GM19438 (cell line): ENCODE measurements around the gene POLK.
"Not testable (repeated sequence)": the region's sequence is repeated elsewhere in the genome, so short reads cannot be mapped to it uniquely, and the experiment has no call there.

ENCODE experiments used
- ATAC-seq: cut with Tn5 transposase; IDR thresholded peaks from one replicate; pipeline ENCODE4 v1.9.1; 2021; ENCODE audit warnings: low read depth; ENCODE audit not compliant: unreplicated experiment

POLK gene

GRCh38 chr5:75511435-75512382 lies at the start of gene POLK, which contains the start of gene CERT1:
TSS of gene POLK (plus strand) at chr5:75511891.
TSS of gene CERT1 (minus strand) at chr5:75511629. CDS start at chr5:75511207, 422 bp downstream.
- peak; percentile 71 for ATAC-seq

GRCh38 chr5:75463726-75464125 lies 48.0 kb upstream of the POLK start:
- ATAC-seq = no peak

GRCh38 chr5:75465480-75465879 lies 46.2 kb upstream of the POLK start:
- no peak for ATAC-seq

- no peak for ATAC-seq
Observed at GRCh38 chr5:75466006-75466716, 45.5 kb upstream of the POLK start.

- ATAC-seq = no peak
Observed at GRCh38 chr5:75468593-75468992, 43.1 kb upstream of the POLK start.

GRCh38 chr5:75469017-75469416 lies 42.7 kb upstream of the POLK start:
- no peak for ATAC-seq

- ATAC-seq = no peak
Observed at GRCh38 chr5:75471193-75471592, 40.5 kb upstream of the POLK start.

GRCh38 chr5:75472973-75473372 lies 38.7 kb upstream of the POLK start:
- no peak for ATAC-seq

GRCh38 chr5:75473463-75473862 lies 38.2 kb upstream of the POLK start:
- no peak for ATAC-seq

GRCh38 chr5:75475364-75475763 lies 36.3 kb upstream of the POLK start:
- no peak for ATAC-seq

- ATAC-seq = no peak
Observed at GRCh38 chr5:75481024-75481423, 30.7 kb upstream of the POLK start.

- ATAC-seq = no peak
Observed at GRCh38 chr5:75482482-75482881, 29.2 kb upstream of the POLK start.

GRCh38 chr5:75484605-75485004 lies 27.1 kb upstream of the POLK start:
- ATAC-seq = no peak

GRCh38 chr5:75489847-75490246 lies 21.8 kb upstream of the POLK start:
- not testable (repeated sequence) for ATAC-seq

GRCh38 chr5:75491621-75492020 lies 20.1 kb upstream of the POLK start:
- no peak for ATAC-seq

GRCh38 chr5:75496026-75496425 lies 15.7 kb upstream of the POLK start:
- no peak for ATAC-seq

- no peak for ATAC-seq
Observed at GRCh38 chr5:75498208-75498777, 13.4 kb upstream of the POLK start.

GRCh38 chr5:75498875-75499274 lies 12.8 kb upstream of the POLK start:
- not testable (repeated sequence) for ATAC-seq

GRCh38 chr5:75505112-75505511 lies 6.6 kb upstream of the POLK start:
- ATAC-seq = not testable (repeated sequence)

- ATAC-seq = no peak
Observed at GRCh38 chr5:75507841-75508240, 3.9 kb upstream of the POLK start.

GRCh38 chr5:75509546-75509945 lies 2.1 kb upstream of the POLK start:
- ATAC-seq = no peak
